Urinary bladder (tissue), 4 donors: ENCODE data around the gene EVA1B. TPM values are rescaled to one million over a fixed set of nuclear protein-coding genes. Genes with fewer than 3 reads are reported as not detected.

ENCODE experiments used
- DNase-seq: peaks from one replicate; pipeline ENCODE4 v3.0.0-alpha.2; 2015; ENCODE audit errors: extremely low spot score
- H3K27ac ChIP-seq: one replicate; pipeline ENCODE4 v1.5.1; 2013; ENCODE audit warnings: low read depth, mild to moderate bottlenecking, moderate library complexity
- H3K36me3 ChIP-seq: one replicate; pipeline ENCODE4 v1.6.1; 2013; ENCODE audit warnings: mild to moderate bottlenecking, moderate library complexity; ENCODE audit not compliant: insufficient read depth
- H3K4me1 ChIP-seq: one replicate; pipeline ENCODE4 v1.6.1; 2013; ENCODE audit warnings: mild to moderate bottlenecking, moderate library complexity; ENCODE audit not compliant: insufficient read depth
- H3K4me3 ChIP-seq: one replicate; pipeline ENCODE4 v1.5.1; 2013; ENCODE audit warnings: low read depth, low read length
- WGBS: extraction: QIAGEN DNeasy Blood & Tissue Kit; methylation state at CpG from one replicate; pipeline ENCODE4 v1.1.7; 2013; 5-methylcytosine and 5-hydroxymethylcytosine counted together
- polyA plus RNA-seq: library from polyadenylated mRNA; stranded (reverse); fragments of 200-250 nt; gene quantifications from one replicate; pipeline ENCODE4 v1.2.3, GENCODE V29; 2013
- total RNA-seq: library from RNA; depleted of rRNA; stranded (reverse); fragments of >200 nt; gene quantifications from one replicate; pipeline ENCODE4 v1.2.3, GENCODE V29; 2014
- donor health status: healthy with polysubstance abuse.
- donor health status: healthy.

EVA1B gene
- total and polyA plus RNA-seq, 2 donors, result 27.7 to 74.7 TPM

- peak overlapping the region; percentile 30 for H3K27ac ChIP-seq
- no peaks in the 10 kb centered on the region for H3K36me3 ChIP-seq
- no peaks in the 10 kb centered on the region for H3K4me1 ChIP-seq
- WGBS, result 23% methylated on average over 59 of the region's 59 CpGs
- peak; percentile 82 for DNase-seq
- peak overlapping the region; percentile 38 for H3K4me3 ChIP-seq
Measured at GRCh38 chr1:36321119-36321951, 2.1 kb downstream of the EVA1B start.

DNA sequence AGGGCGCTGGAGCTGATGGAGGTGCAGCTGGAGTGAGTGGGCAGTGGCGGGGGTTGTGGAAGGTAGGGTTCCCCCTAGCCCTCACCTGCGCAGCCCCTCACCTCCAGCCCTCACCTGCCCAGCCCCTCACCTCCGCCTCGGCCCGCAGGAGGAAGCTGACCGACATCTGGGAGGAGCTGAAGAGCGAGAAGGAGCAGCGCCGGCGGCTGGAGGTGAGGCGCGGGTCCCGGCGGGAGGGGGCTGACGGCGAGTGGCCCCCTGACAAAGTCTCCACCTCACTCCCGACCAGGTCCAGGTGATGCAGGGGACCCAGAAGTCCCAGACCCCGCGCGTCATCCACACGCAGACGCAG, 2.7 kb downstream of the EVA1B start:
- 21% methylated on average over 23 of the region's 23 CpGs for WGBS
- H3K27ac ChIP-seq, result peak overlapping the region; percentile 30
- DNase-seq, result no peak
- peak overlapping the region; percentile 38 for H3K4me3 ChIP-seq
- H3K36me3 ChIP-seq, result no peaks in the 10 kb centered on the region
- no peaks in the 10 kb centered on the region for H3K4me1 ChIP-seq

DNA sequence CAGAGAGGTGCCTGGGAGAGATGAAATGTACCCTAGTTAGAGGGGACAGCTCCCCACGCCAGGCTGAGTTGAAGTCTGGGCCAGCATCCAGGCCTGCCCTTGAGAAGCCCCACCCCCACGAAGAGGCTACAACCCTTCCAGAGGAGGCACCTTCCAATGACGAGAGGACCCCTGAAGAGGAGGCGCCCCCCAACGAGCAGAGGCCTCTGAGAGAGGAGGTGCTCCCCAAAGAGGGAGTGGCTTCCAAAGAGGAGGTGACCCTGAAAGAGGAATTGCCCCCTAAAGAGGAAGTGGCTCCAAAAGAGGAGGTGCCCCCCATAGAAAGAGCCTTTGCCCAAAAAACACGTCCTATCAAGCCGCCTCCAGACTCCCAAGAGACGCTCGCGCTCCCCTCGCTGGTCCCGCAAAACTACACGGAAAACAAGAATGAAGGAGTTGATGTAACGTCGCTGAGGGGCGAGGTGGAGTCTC, 3.1 kb downstream of the EVA1B start:
- 32% methylated on average over 16 of the region's 16 CpGs for WGBS
- no peaks in the 10 kb centered on the region for H3K4me1 ChIP-seq
- H3K27ac ChIP-seq, result peak overlapping the region; percentile 30
- peak overlapping the region; percentile 38 for H3K4me3 ChIP-seq
- no peak for DNase-seq
- H3K36me3 ChIP-seq, result no peaks in the 10 kb centered on the region

GRCh38 chr1:36309397-36309796, 14.0 kb downstream of the EVA1B start:
- H3K4me3 ChIP-seq, result no peak overlapping the region
- WGBS, result 97% methylated on average over 7 of the region's 7 CpGs
- H3K36me3 ChIP-seq, result no peaks in the 10 kb centered on the region
- H3K4me1 ChIP-seq, result no peaks in the 10 kb centered on the region
- DNase-seq, result no peak
- no peak overlapping the region for H3K27ac ChIP-seq

GRCh38 chr1:36307601-36308330, 15.7 kb downstream of the EVA1B start:
- no peak overlapping the region for H3K4me3 ChIP-seq
- H3K27ac ChIP-seq, result no peak overlapping the region
- no peaks in the 10 kb centered on the region for H3K36me3 ChIP-seq
- 83% methylated on average over 10 of the region's 10 CpGs for WGBS
- H3K4me1 ChIP-seq, result no peaks in the 10 kb centered on the region
- no peak for DNase-seq

DNA sequence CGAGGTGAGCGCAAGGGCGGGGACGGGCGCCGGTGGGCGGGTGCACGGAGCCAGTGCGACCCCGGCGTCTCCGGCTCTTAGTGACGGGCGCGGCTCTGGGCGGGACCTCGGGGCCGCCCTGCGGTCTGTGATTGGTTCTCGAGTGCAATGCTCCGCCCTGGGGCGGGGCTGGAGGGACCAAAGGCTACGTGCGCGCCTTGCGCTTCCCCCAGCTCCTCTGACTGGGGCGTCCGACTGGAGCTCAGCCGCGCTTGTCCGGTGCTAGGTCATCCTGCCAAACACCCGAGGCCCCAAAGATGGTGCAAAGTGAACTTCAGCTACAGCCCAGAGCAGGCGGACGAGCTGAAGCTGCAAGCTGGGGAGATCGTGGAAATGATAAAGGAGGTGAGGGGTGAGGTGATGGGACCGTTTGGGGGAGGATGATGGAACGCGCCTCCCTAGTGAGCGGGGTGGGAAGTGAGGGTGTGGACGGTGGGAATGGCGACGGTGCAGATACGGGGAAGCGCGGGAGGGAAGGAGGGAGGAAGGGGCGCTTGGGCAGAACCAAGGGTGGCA, 16.5 kb downstream of the EVA1B start:
- Histone ChIP-seq H3K27ac (peak overlapping the region; percentile 69), H3K4me1 (no peaks in the 10 kb centered on the region), H3K36me3 (no peaks in the 10 kb centered on the region), H3K4me3 (peak overlapping the region; percentile 72)
- under 1% methylated on average over 46 of the region's 46 CpGs for WGBS
- peak; percentile 86 for DNase-seq

- WGBS, result 3% methylated on average over 65 of the region's 65 CpGs
- Histone ChIP-seq H3K36me3 (peaks cover 3% of the 10 kb centered on the region), H3K27ac (peak within 1 kb of the TSS; percentile 69), H3K4me1 (no peaks in the 10 kb centered on the region), H3K4me3 (peak within 1 kb of the TSS; percentile 72)
- no peak for DNase-seq
Measured at GRCh38 chr1:36306210-36306901, 17.1 kb downstream of the EVA1B start, which contains the start of gene SH3D21. TSS of gene SH3D21 (plus strand) at chr1:36306368. CDS start at chr1:36306421, 53 bp downstream.

GRCh38 chr1:36305915-36306209, 17.6 kb downstream of the EVA1B start:
- Histone ChIP-seq H3K4me1 (no peaks in the 10 kb centered on the region), H3K4me3 (no peak overlapping the region), H3K27ac (no peak overlapping the region), H3K36me3 (peaks cover 5% of the 10 kb centered on the region)
- no peak for DNase-seq
- WGBS, result 58% methylated on average over 7 of the region's 7 CpGs

DNA sequence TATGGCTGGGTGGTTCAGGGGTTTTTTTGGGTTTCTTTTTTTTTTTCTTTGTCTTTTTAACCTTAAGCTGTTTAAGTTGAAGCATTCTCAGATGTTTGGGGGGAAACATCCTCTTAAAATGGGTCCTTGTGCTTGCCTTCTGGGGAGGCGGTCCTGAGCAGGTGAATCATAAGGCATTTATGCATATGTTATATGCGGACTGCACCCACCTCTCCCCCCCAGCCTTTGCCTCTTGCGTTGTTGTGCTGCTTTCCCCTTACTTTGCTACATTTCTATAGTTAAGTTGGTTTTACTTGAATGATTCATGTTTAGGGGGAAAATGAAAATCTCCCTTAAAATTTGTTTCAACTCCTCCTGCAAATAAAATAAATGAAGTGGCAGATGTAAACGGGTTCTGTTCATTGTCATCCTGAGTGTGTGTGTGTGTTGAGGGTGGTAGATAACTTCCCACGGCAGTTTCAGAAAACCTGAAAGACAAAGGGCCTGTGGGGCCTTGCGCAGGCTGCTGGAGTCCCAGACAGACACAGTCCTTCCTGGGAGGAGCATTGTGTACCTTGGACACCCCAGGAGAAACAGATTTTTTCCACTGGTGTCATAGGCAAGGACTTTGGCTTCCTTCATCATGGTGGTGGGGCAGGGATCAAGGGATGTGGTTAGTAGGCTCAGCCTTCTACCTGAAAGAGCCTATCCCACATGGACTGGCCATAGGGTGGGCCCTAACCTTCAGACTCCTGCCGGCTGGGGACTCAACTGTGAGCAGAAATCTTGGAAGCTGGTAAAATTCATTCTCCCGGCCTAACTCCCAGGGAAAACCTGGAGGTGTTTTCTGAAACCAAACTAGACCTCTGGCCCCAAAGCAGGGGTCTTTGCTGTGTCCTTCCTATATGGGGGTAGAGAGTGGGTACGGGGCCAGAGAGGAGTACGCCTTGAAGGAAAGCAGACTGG, 18.2 kb downstream of the EVA1B start:
- WGBS, result 80% methylated on average over 10 of the region's 10 CpGs
- Histone ChIP-seq H3K36me3 (peaks cover 5% of the 10 kb centered on the region), H3K4me1 (no peaks in the 10 kb centered on the region), H3K27ac (no peak overlapping the region), H3K4me3 (no peak overlapping the region)
- DNase-seq, result no peak

GRCh38 chr1:36304521-36304920, 18.9 kb downstream of the EVA1B start:
- DNase-seq, result no peak

GRCh38 chr1:36303650-36304360, 19.6 kb downstream of the EVA1B start:
- 90% methylated on average over 23 of the region's 23 CpGs for WGBS
- Histone ChIP-seq H3K4me1 (no peaks in the 10 kb centered on the region), H3K4me3 (no peak overlapping the region), H3K36me3 (peaks cover 5% of the 10 kb centered on the region), H3K27ac (no peak overlapping the region)
- DNase-seq, result no peak

More at GRCh38 chr1:36304521-36304920, 18.9 kb downstream of the EVA1B start:
- no peak overlapping the region for H3K4me3 ChIP-seq
- peaks cover 5% of the 10 kb centered on the region for H3K36me3 ChIP-seq
- H3K4me1 ChIP-seq, result no peaks in the 10 kb centered on the region
- WGBS, result 78% methylated on average over 7 of the region's 7 CpGs
- H3K27ac ChIP-seq, result no peak overlapping the region

GRCh38 chr1:36303244-36303643, 20.2 kb downstream of the EVA1B start:
- Histone ChIP-seq H3K27ac (no peak overlapping the region), H3K4me3 (no peak overlapping the region), H3K4me1 (no peaks in the 10 kb centered on the region), H3K36me3 (peaks cover 5% of the 10 kb centered on the region)
- WGBS, result 70% methylated on average over 5 of the region's 5 CpGs
- DNase-seq, result no peak
